HG03097 (cell line): ENCODE measurements around the gene HDAC7.

ENCODE experiments used
- ATAC-seq: cut with Tn5 transposase; IDR thresholded peaks from one replicate; pipeline ENCODE4 v1.9.1; 2021; ENCODE audit not compliant: unreplicated experiment, low FRiP score

The HDAC7 gene

GRCh38 chr12:47783821-47784819 lies 35.6 kb downstream of the HDAC7 start:
- no peak for ATAC-seq

- no peak for ATAC-seq
Measured at GRCh38 chr12:47783024-47783755, 36.5 kb downstream of the HDAC7 start.

- no peak for ATAC-seq
Measured at GRCh38 chr12:47782372-47782770, 37.3 kb downstream of the HDAC7 start.

GRCh38 chr12:47781479-47782371 lies 38.0 kb downstream of the HDAC7 start:
- no peak for ATAC-seq

GRCh38 chr12:47779943-47780504 lies 39.7 kb downstream of the HDAC7 start:
- no peak for ATAC-seq

- peak; percentile 79 for ATAC-seq
Measured at GRCh38 chr12:47779301-47779942, 40.3 kb downstream of the HDAC7 start.

- no peak for ATAC-seq
Measured at GRCh38 chr12:47778881-47779280, 40.8 kb downstream of the HDAC7 start.

- no peak for ATAC-seq
Measured at GRCh38 chr12:47777741-47778558, 41.8 kb downstream of the HDAC7 start.

- no peak for ATAC-seq
Measured at GRCh38 chr12:47777151-47777550, 42.6 kb downstream of the HDAC7 start.

GRCh38 chr12:47776471-47777143 lies 43.1 kb downstream of the HDAC7 start:
- no peak for ATAC-seq

- ATAC-seq, result no peak
Measured at GRCh38 chr12:47775100-47775911, 44.4 kb downstream of the HDAC7 start.

GRCh38 chr12:47774663-47775062 lies 45.0 kb downstream of the HDAC7 start:
- no peak for ATAC-seq

GRCh38 chr12:47773858-47774580 lies 45.7 kb downstream of the HDAC7 start:
- no peak for ATAC-seq

- peak; percentile 50 for ATAC-seq
Measured at GRCh38 chr12:47773062-47773857, 46.4 kb downstream of the HDAC7 start, which contains the start of gene SLC48A1. TSS of gene SLC48A1 (plus strand) at chr12:47773238. CDS start at chr12:47773305, 67 bp downstream.

GRCh38 chr12:47772738-47773061 lies 47.0 kb downstream of the HDAC7 start:
- no peak for ATAC-seq

GRCh38 chr12:47772094-47772660 lies 47.5 kb downstream of the HDAC7 start:
- no peak for ATAC-seq
